Heart right ventricle (tissue), 16 donors: ENCODE results near the gene ITGA6. TPM values are rescaled to one million over a fixed set of nuclear protein-coding genes. Genes with fewer than 3 reads are reported as not detected.

Experiments
- ATAC-seq, 8 donors: fragments of 200-7000 bp; cut with Tn5 transposase; one replicate each; pipeline ENCODE4 v1.9.1; 2020; ENCODE audit warnings: mild to moderate bottlenecking in 8 of 8, moderate library complexity in 8 of 8, moderate number of reproducible peaks in 1 of 8
- DNase-seq, 2 donors: peaks; one replicate each; pipeline ENCODE4 v3.0.0-alpha.2; 2020
- H3K27ac ChIP-seq, 10 donors: fragments of 200-600 bp; sonication (generic) in 2 of 10; one replicate each; pipeline versions ENCODE4 v1.5.0 to v1.8.0; 2020 to 2022; ENCODE audit warnings: mild to moderate bottlenecking in 3 of 10
- H3K27me3 ChIP-seq, 7 donors: fragments of 200-600 bp; one replicate each; pipeline ENCODE4 v1.8.0; 2021 to 2022; ENCODE audit warnings: mild to moderate bottlenecking in 2 of 7
- H3K36me3 ChIP-seq, 9 donors: fragments of 200-600 bp; sonication (generic) in 1 of 9; one replicate each; pipeline versions ENCODE4 v1.5.0 to v1.8.0; 2020 to 2022; ENCODE audit warnings: mild to moderate bottlenecking in 2 of 9
- H3K4me1 ChIP-seq, 9 donors: fragments of 200-600 bp; sonication (generic) in 1 of 9; one replicate each; pipeline versions ENCODE4 v1.5.0 to v1.8.0; 2020 to 2022; ENCODE audit warnings: mild to moderate bottlenecking in 4 of 9
- H3K4me3 ChIP-seq, 10 donors: fragments of 200-600 bp; sonication (generic) in 2 of 10; one replicate each; pipeline versions ENCODE4 v1.5.0 to v1.8.0; 2020 to 2022; ENCODE audit warnings: mild to moderate bottlenecking in 7 of 10, moderate library complexity in 2 of 10
- H3K9me3 ChIP-seq, 11 donors: fragments of 200-600 bp in 10 of 11; sonication (generic) in 2 of 11; one replicate each; pipeline versions ENCODE4 v1.5.0 to v1.8.0; 2013 to 2022; ENCODE audit warnings: mild to moderate bottlenecking in 2 of 11, control low read depth in 1 of 11, moderate library complexity in 1 of 11
- CTCF ChIP-seq, 9 donors: fragments of 200-600 bp; sonication (generic) in 2 of 9; IDR thresholded peaks; one replicate each; pipeline versions ENCODE4 v1.5.0 to v1.8.0; 2021 to 2022; ENCODE audit warnings: antibody characterized with exemption in 9 of 9, mild to moderate bottlenecking in 5 of 9, moderate library complexity in 1 of 9
- whole genome bisulfite sequencing, 2 donors: extraction: QIAGEN DNeasy Blood & Tissue Kit; methylation state at CpG; one replicate each; pipeline ENCODE4 v1.1.7; 2013; ENCODE audit warnings: inconsistent platforms in 1 of 2; 5-methylcytosine and 5-hydroxymethylcytosine counted together
- intact Hi-C, 10 donors: fragments of 100-400 bp; cut with DNase I; formaldehyde crosslinking; loops; one replicate each; pipeline versions ENCODE4 v1.11.1 to v1.14.2; 2022
- polyA plus RNA-seq, 2 donors: library from polyadenylated mRNA; stranded (reverse); fragments of 200-250 nt; gene quantifications; one replicate each; pipeline ENCODE4 v1.2.3, GENCODE V29; 2013
- total RNA-seq, 10 donors: library from RNA; stranded (reverse); fragmentation: NEBNext Ultra II Directional in 3 of 10; extraction: Animal tissue kit (Norgen Biotek cat#: 25700) in 3 of 10; gene quantifications; one replicate each; pipeline versions ENCODE4 v1.2.1 to v1.2.4, GENCODE V29; 2021 to 2023
- donor health status: Arrhythmogenic right ventricular cardiomyopathy.
- donor health status: ischemic (EF 13 %, LVEDD 7.1; RV severe dilation, severe dysfunction).
- donor health status: healthy with polysubstance abuse.
- donor health status: DM: no; HTN: yes; CAD: no.
- donor health status: DM: no; HTN: no; CAD: no.
- donor health status: ischemic (EF 25% LVEDD 6.9; RV normal size, moderate dysfunction).
- donor health status: ischemic (EF 25% LVEDD 5.7; RV mildly dilated, moderate dysfunction).
- donor health status: healthy.
- donor health status: DM: yes; HTN: yes; CAD: no.
- donor health status: Ischemic cardiomyopathy.
- donor health status: ischemic (EF 35%, LVEDD 5.7; RV mildly dilated, moderate dysfunction).
- donor health status: nonischemic (EF 11% LVEDD 7.7; RV severe dilation, severe dysfunction).
- donor health status: DM: yes; HTN: yes; CAD: no.
- donor health status: PGD.
- donor health status: ischemic (EF 29% LVEDD 5.4; RV normal size, mild dysfunction).
- donor health status: nonischemic (EF 23%, LVEDD 6.1; RV moderate dilation, normal function).

ITGA6 gene
- total and polyA plus RNA-seq, 12 donors = 22.1 to 68.3 (median 45.1) TPM

GRCh38 chr2:172439911-172440310, 12.5 kb downstream of the ITGA6 start:
- Histone ChIP-seq H3K4me3 (no peak overlapping the region), H3K27ac (peak overlapping the region in 3 of 10 donors; percentile 29 to 66 (median 57)), H3K27me3 (no peaks in the 10 kb centered on the region), H3K4me1 (peaks cover 0 to 90% (median 66%) of the 10 kb centered on the region in 9 donors), H3K36me3 (peaks cover 0 to 7% (median 0%) of the 10 kb centered on the region in 9 donors), H3K9me3 (no peaks in the 10 kb centered on the region)
- no peak for DNase-seq
- no peak for TF ChIP-seq CTCF (IDR thresholded peaks at IDR 0.05)
- ATAC-seq = no peak
- 70 to 71% methylated on average over 1 of the region's 1 CpG for WGBS, 2 donors
- intact Hi-C loops = no loop called here

- peaks cover 0 to 7% (median 0%) of the 10 kb centered on the region in 9 donors for H3K36me3 ChIP-seq
- H3K4me3 ChIP-seq = no peak overlapping the region
- peaks cover 0 to 87% (median 66%) of the 10 kb centered on the region in 9 donors for H3K4me1 ChIP-seq
- WGBS, 2 donors = 49 to 61% methylated on average over 1 of the region's 1 CpG
- ATAC-seq (peak in 2 of 8 donors; percentile 27 to 41), DNase-seq (no peak)
- intact Hi-C loops = no loop called here
- H3K9me3 ChIP-seq = no peaks in the 10 kb centered on the region
- no peaks in the 10 kb centered on the region for H3K27me3 ChIP-seq
- H3K27ac ChIP-seq = peak overlapping the region in 3 of 10 donors; percentile 6 to 57 (median 23)
- no peak for TF ChIP-seq CTCF (IDR thresholded peaks at IDR 0.05)
These were observed 13.4 kb downstream of the ITGA6 start for GRCh38 chr2:172440795-172441194.

GRCh38 chr2:172442072-172442895, 14.9 kb downstream of the ITGA6 start:
- Histone ChIP-seq H3K4me1 (peaks cover 0 to 87% (median 66%) of the 10 kb centered on the region in 9 donors), H3K27ac (peak overlapping the region in 4 of 10 donors; percentile 15 to 53 (median 22)), H3K9me3 (no peaks in the 10 kb centered on the region), H3K36me3 (peaks cover 0 to 7% (median 0%) of the 10 kb centered on the region in 9 donors), H3K27me3 (no peaks in the 10 kb centered on the region), H3K4me3 (no peak overlapping the region)
- DNase-seq (no peak), ATAC-seq (peak in 6 of 8 donors; percentile 66 to 87 (median 70))
- whole genome bisulfite sequencing, 2 donors = 53 to 65% methylated on average over 10 of the region's 10 CpGs
- intact Hi-C loops = no loop called here
- TF ChIP-seq CTCF (IDR thresholded peaks at IDR 0.05) = no peak

GRCh38 chr2:172445851-172446250, 18.5 kb downstream of the ITGA6 start:
- no peaks in the 10 kb centered on the region for H3K27me3 ChIP-seq
- no peak overlapping the region for H3K4me3 ChIP-seq
- DNase-seq (no peak), ATAC-seq (peak in 1 of 8 donors; percentile 45)
- WGBS, 2 donors = 38 to 45% methylated on average over 1 of the region's 1 CpG
- H3K9me3 ChIP-seq = no peaks in the 10 kb centered on the region
- peaks cover 0 to 77% (median 35%) of the 10 kb centered on the region in 9 donors for H3K4me1 ChIP-seq
- TF ChIP-seq CTCF (IDR thresholded peaks at IDR 0.05) = no peak
- H3K36me3 ChIP-seq = peaks cover 0 to 7% (median 0%) of the 10 kb centered on the region in 9 donors
- peak overlapping the region in 1 of 10 donors; percentile 33 for H3K27ac ChIP-seq
- intact Hi-C loops = no loop called here
